DMS79 treated with DMSO at 0.1 percent for 48 hours (cell line): ENCODE results near the gene CNTNAP3.
"Not testable (repeated sequence)": the region's sequence is repeated elsewhere in the genome, so short reads cannot be mapped to it uniquely, and the experiment has no call there.

Experiments used
- DNase-seq: peaks from one replicate; lab custom pipeline; 2025; lab: John Stamatoyannopoulos, UW

Gene CNTNAP3

GRCh38 chr9:39067683-39068082 is 220.3 kb downstream of the CNTNAP3 start:
- DNase-seq: not testable (repeated sequence)

GRCh38 chr9:39062966-39063365 is 225.0 kb downstream of the CNTNAP3 start:
- not testable (repeated sequence) for DNase-seq

- not testable (repeated sequence) for DNase-seq
These were observed 233.5 kb downstream of the CNTNAP3 start for GRCh38 chr9:39054453-39054852.

- DNase-seq: not testable (repeated sequence)
These were observed 241.1 kb downstream of the CNTNAP3 start for GRCh38 chr9:39046833-39047232.

- not testable (repeated sequence) for DNase-seq
These were observed 245.6 kb downstream of the CNTNAP3 start for GRCh38 chr9:39042352-39042803.

GRCh38 chr9:39041774-39042173 is 246.2 kb downstream of the CNTNAP3 start:
- DNase-seq: not testable (repeated sequence)

- not testable (repeated sequence) for DNase-seq
These were observed 248.8 kb downstream of the CNTNAP3 start for GRCh38 chr9:39039148-39039547.

GRCh38 chr9:39038221-39038620 is 249.7 kb downstream of the CNTNAP3 start:
- not testable (repeated sequence) for DNase-seq

GRCh38 chr9:39033849-39034248 is 254.1 kb downstream of the CNTNAP3 start:
- not testable (repeated sequence) for DNase-seq

GRCh38 chr9:39030204-39031019 is 257.6 kb downstream of the CNTNAP3 start:
- not testable (repeated sequence) for DNase-seq

- not testable (repeated sequence) for DNase-seq
These were observed 259.1 kb downstream of the CNTNAP3 start for GRCh38 chr9:39028855-39029254.

GRCh38 chr9:39028168-39028567 is 259.8 kb downstream of the CNTNAP3 start:
- not testable (repeated sequence) for DNase-seq

- DNase-seq: not testable (repeated sequence)
These were observed 261.9 kb downstream of the CNTNAP3 start for GRCh38 chr9:39025911-39026588.
